ENCODE measurements around the gene TNFRSF12A. TPM values are rescaled to one million over a fixed set of nuclear protein-coding genes. Genes with fewer than 3 reads are reported as not detected.
A peak's percentile ranks its signal among the peaks of the same experiment; 100 is the strongest.

The TNFRSF12A gene
- total RNA-seq, 2 donors from 2014 or later, result 37.8 to 43.5 TPM

DNA sequence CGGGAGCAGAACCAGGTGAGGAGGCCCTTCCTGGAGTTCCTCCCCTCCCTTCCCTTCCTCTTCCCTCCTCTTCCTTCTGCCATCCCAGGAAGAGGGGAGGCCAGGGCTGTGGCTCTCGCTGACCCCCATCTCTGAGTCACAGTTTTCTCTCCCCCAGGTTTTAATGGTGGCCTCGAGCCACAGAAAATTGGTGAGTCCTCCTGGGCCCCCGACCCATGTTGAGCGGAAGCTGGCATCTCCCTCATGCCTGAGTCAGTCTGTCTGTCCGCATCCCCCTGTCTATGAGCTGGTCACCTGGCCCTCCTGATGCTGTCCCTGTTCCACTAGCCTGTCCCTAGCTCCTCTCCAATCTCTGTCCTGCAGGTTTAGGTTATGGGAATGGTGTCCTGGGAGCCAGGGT is 20.2 kb upstream of the TNFRSF12A start:
- Histone ChIP-seq H3K36me3 (ENCODE audit: control insufficient read depth, insufficient read depth, low read length) (no peaks in the 10 kb centered on the region), H3K27me3 (ENCODE audit: control insufficient read depth, insufficient read depth, low read length, poor library complexity, severe bottlenecking) (no peaks in the 10 kb centered on the region), H3K4me1 (ENCODE audit: control insufficient read depth, insufficient read depth, low read length) (no peaks in the 10 kb centered on the region), H3K9ac (ENCODE audit: extremely low read depth, low read length, poor library complexity, severe bottlenecking) (no peak overlapping the region), H3K27ac (ENCODE audit: low read depth, low read length) (no peak overlapping the region), H3K9me3 (ENCODE audit: control insufficient read depth, low read length) (no peaks in the 10 kb centered on the region), H3K4me3 (ENCODE audit: low read length) (no peak overlapping the region)
- H3K36me3 Mint-ChIP-seq (ENCODE audit: low read depth), result no peaks in the 10 kb centered on the region
- peaks cover 2% of the 10 kb centered on the region for H3K4me1 Mint-ChIP-seq
- DNase-seq, result no peak
- TF ChIP-seq, protein P1, sequence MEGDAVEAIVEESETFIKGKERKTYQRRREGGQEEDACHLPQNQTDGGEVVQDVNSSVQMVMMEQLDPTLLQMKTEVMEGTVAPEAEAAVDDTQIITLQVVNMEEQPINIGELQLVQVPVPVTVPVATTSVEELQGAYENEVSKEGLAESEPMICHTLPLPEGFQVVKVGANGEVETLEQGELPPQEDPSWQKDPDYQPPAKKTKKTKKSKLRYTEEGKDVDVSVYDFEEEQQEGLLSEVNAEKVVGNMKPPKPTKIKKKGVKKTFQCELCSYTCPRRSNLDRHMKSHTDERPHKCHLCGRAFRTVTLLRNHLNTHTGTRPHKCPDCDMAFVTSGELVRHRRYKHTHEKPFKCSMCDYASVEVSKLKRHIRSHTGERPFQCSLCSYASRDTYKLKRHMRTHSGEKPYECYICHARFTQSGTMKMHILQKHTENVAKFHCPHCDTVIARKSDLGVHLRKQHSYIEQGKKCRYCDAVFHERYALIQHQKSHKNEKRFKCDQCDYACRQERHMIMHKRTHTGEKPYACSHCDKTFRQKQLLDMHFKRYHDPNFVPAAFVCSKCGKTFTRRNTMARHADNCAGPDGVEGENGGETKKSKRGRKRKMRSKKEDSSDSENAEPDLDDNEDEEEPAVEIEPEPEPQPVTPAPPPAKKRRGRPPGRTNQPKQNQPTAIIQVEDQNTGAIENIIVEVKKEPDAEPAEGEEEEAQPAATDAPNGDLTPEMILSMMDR (conservative IDR thresholded peaks at IDR 0.05), result no peak
- WGBS, 2 experiments (ENCODE audit: insufficient coverage in 1 of 2, insufficient read length in 1 of 2), result 91 to 100% methylated on average over 1 to 6 of the region's 6 CpGs
- H3K27me3 Mint-ChIP-seq (ENCODE audit: insufficient read depth), result peaks cover 2% of the 10 kb centered on the region
- no peak overlapping the region for H3K4me3 Mint-ChIP-seq
- no peaks in the 10 kb centered on the region for H3K9me3 Mint-ChIP-seq
- H3K27ac Mint-ChIP-seq, result no peak overlapping the region

- H3K36me3 ChIP-seq (ENCODE audit: control insufficient read depth, insufficient read depth, low read length), result no peaks in the 10 kb centered on the region
- H3K9me3 Mint-ChIP-seq, result no peaks in the 10 kb centered on the region
- TF ChIP-seq, protein P1 (conservative IDR thresholded peaks at IDR 0.05), result no peak
- no peak overlapping the region for H3K4me3 ChIP-seq (ENCODE audit: low read length)
- H3K27ac ChIP-seq (ENCODE audit: low read depth, low read length), result no peak overlapping the region
- no peak overlapping the region for H3K27ac Mint-ChIP-seq
- H3K27me3 Mint-ChIP-seq (ENCODE audit: insufficient read depth), result peaks cover 2% of the 10 kb centered on the region
- no peak overlapping the region for H3K9ac ChIP-seq (ENCODE audit: extremely low read depth, low read length, poor library complexity, severe bottlenecking)
- no peak for DNase-seq
- H3K4me3 Mint-ChIP-seq, result no peak overlapping the region
- H3K4me1 Mint-ChIP-seq, result peaks cover 4% of the 10 kb centered on the region
- H3K4me1 ChIP-seq (ENCODE audit: control insufficient read depth, insufficient read depth, low read length), result no peaks in the 10 kb centered on the region
- no peaks in the 10 kb centered on the region for H3K36me3 Mint-ChIP-seq (ENCODE audit: low read depth)
- no peaks in the 10 kb centered on the region for H3K9me3 ChIP-seq (ENCODE audit: control insufficient read depth, low read length)
- no peaks in the 10 kb centered on the region for H3K27me3 ChIP-seq (ENCODE audit: control insufficient read depth, insufficient read depth, low read length, poor library complexity, severe bottlenecking)
- 83 to 88% methylated on average over 1 to 4 of the region's 4 CpGs for WGBS, 2 experiments (ENCODE audit: insufficient coverage in 1 of 2, insufficient read length in 1 of 2)
These were observed 19.6 kb upstream of the TNFRSF12A start for GRCh38 chr16:3000540-3000939.

DNA sequence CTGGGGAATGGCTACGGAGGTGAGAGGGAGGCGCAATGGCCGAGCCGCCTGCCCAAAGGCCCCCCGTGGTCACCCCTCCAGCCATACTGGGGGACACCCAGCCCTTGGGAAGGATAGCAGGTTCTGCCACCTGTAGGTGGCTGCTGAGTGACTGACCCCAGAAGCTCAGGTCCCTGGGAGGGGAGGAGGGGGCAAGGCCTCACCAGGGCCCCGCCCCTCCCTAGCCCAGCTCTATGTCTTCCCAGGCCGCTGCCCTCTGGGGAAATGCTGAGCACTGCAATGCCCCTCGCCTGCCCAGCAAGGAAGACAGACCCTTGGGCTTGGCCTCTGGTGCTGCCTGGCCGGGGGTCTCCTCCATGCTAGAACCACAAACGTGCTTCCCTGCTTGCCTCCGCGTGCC is 18.9 kb upstream of the TNFRSF12A start:
- peaks cover 2% of the 10 kb centered on the region for H3K27me3 Mint-ChIP-seq (ENCODE audit: insufficient read depth)
- Histone ChIP-seq H3K4me1 (ENCODE audit: control insufficient read depth, insufficient read depth, low read length) (no peaks in the 10 kb centered on the region), H3K27me3 (ENCODE audit: control insufficient read depth, insufficient read depth, low read length, poor library complexity, severe bottlenecking) (no peaks in the 10 kb centered on the region), H3K9me3 (ENCODE audit: control insufficient read depth, low read length) (no peaks in the 10 kb centered on the region), H3K4me3 (ENCODE audit: low read length) (no peak overlapping the region), H3K27ac (ENCODE audit: low read depth, low read length) (no peak overlapping the region), H3K36me3 (ENCODE audit: control insufficient read depth, insufficient read depth, low read length) (no peaks in the 10 kb centered on the region), H3K9ac (ENCODE audit: extremely low read depth, low read length, poor library complexity, severe bottlenecking) (no peak overlapping the region)
- 86 to 87% methylated on average over 9 to 12 of the region's 12 CpGs for WGBS, 2 experiments (ENCODE audit: insufficient coverage in 1 of 2, insufficient read length in 1 of 2)
- H3K9me3 Mint-ChIP-seq, result no peaks in the 10 kb centered on the region
- H3K36me3 Mint-ChIP-seq (ENCODE audit: low read depth), result no peaks in the 10 kb centered on the region
- peak; percentile 84 for DNase-seq
- peaks cover 8% of the 10 kb centered on the region for H3K4me1 Mint-ChIP-seq
- H3K4me3 Mint-ChIP-seq, result no peak overlapping the region
- no peak overlapping the region for H3K27ac Mint-ChIP-seq
- TF ChIP-seq, protein P1 (conservative IDR thresholded peaks at IDR 0.05), result peak; percentile 28
